Thoracic aorta (tissue), 2 donors: Measurements from ENCODE around the gene UNC5A. TPM values are rescaled to one million over a fixed set of nuclear protein-coding genes. Genes with fewer than 3 reads are reported as not detected.
A peak's percentile ranks its signal among the peaks of the same experiment; 100 is the strongest.

Experiments
- ATAC-seq: fragments of 150-250 bp; one replicate; pipeline ENCODE4 v1.8.0; 2017; ENCODE audit warnings: low read depth; ENCODE audit not compliant: insufficient number of reproducible peaks, low FRiP score
- DNase-seq: peaks from one replicate; pipeline ENCODE4 v3.0.0-alpha.2; 2020; ENCODE audit warnings: low spot score
- H3K27ac ChIP-seq, 2 donors: fragments of 200-600 bp; sonication (generic); 1 replicate in 1 of 2; 2 replicates in 1 of 2; pipeline ENCODE4 v1.5.1; 2016; ENCODE audit warnings: mild to moderate bottlenecking in 2 of 2, moderate library complexity in 2 of 2
- H3K27me3 ChIP-seq: fragments of 200-600 bp; sonication (generic); replicated peaks from 2 replicates; pipeline ENCODE4 v1.6.0; 2016; ENCODE audit warnings: mild to moderate bottlenecking; ENCODE audit not compliant: insufficient read depth
- H3K36me3 ChIP-seq: fragments of 200-600 bp; sonication (generic); one replicate; pipeline ENCODE4 v1.5.1; 2016
- H3K4me1 ChIP-seq, 2 donors: fragments of 200-600 bp; sonication (generic); 1 replicate in 1 of 2; 2 replicates in 1 of 2; pipeline versions ENCODE4 v1.5.1 to v1.6.0; 2016; ENCODE audit warnings: low read depth in 2 of 2, mild to moderate bottlenecking in 1 of 2; ENCODE audit not compliant: control insufficient read depth in 1 of 2
- H3K4me3 ChIP-seq: fragments of 200-600 bp; sonication (generic); 2 replicates; pipeline ENCODE4 v1.5.1; 2016; ENCODE audit warnings: mild to moderate bottlenecking
- H3K9me3 ChIP-seq: fragments of 200-600 bp; sonication (generic); 2 replicates; pipeline ENCODE4 v1.5.1; 2016
- CTCF ChIP-seq: fragments of 200-600 bp; sonication (generic); IDR thresholded peaks from one replicate; pipeline ENCODE4 v1.5.1; 2019; ENCODE audit warnings: antibody characterized with exemption
- total RNA-seq, 2 donors: library from RNA; depleted of rRNA; stranded (reverse); fragments of >200 nt; gene quantifications; one replicate each; pipeline versions ENCODE4 v1.1.0 to v1.2.3, GENCODE V29; 2016

The UNC5A gene
- total RNA-seq, 2 donors from 2014 or later = not detected

GRCh38 chr5:176816043-176816745, 5.8 kb downstream of the UNC5A start:
- Histone ChIP-seq H3K36me3 (no peaks in the 10 kb centered on the region), H3K27ac (no peak overlapping the region), H3K4me3 (no peak overlapping the region), H3K27me3 (peaks cover 3% of the 10 kb centered on the region), H3K9me3 (no peaks in the 10 kb centered on the region), H3K4me1 (peaks cover 4 to 14% of the 10 kb centered on the region in 2 donors)
- no peak for TF ChIP-seq CTCF
- no peak for DNase-seq
- no peak for ATAC-seq

GRCh38 chr5:176816791-176817347, 6.5 kb downstream of the UNC5A start:
- ATAC-seq = no peak
- Histone ChIP-seq H3K27me3 (peaks cover 3% of the 10 kb centered on the region), H3K9me3 (no peaks in the 10 kb centered on the region), H3K27ac (no peak overlapping the region), H3K4me1 (peaks cover 4 to 9% of the 10 kb centered on the region in 2 donors), H3K4me3 (no peak overlapping the region), H3K36me3 (no peaks in the 10 kb centered on the region)
- DNase-seq = no peak
- TF ChIP-seq CTCF = no peak

GRCh38 chr5:176817369-176817840, 7.0 kb downstream of the UNC5A start:
- Histone ChIP-seq H3K4me1 (peaks cover 4 to 9% of the 10 kb centered on the region in 2 donors), H3K27me3 (peaks cover 3% of the 10 kb centered on the region), H3K4me3 (peak overlapping the region; percentile 63)

GRCh38 chr5:176817841-176818377, 7.5 kb downstream of the UNC5A start:
- no peaks in the 10 kb centered on the region for H3K9me3 ChIP-seq
- peaks cover 4 to 9% of the 10 kb centered on the region in 2 donors for H3K4me1 ChIP-seq
- no peaks in the 10 kb centered on the region for H3K36me3 ChIP-seq
- no peak for ATAC-seq
- TF ChIP-seq CTCF = no peak
- H3K4me3 ChIP-seq = peak overlapping the region; percentile 63
- no peak overlapping the region for H3K27ac ChIP-seq
- DNase-seq = no peak
- H3K27me3 ChIP-seq = peaks cover 3% of the 10 kb centered on the region

More at GRCh38 chr5:176817369-176817840, 7.0 kb downstream of the UNC5A start:
- DNase-seq = no peak
- H3K27ac ChIP-seq = no peak overlapping the region
- ATAC-seq = no peak
- no peak for TF ChIP-seq CTCF
- H3K9me3 ChIP-seq = no peaks in the 10 kb centered on the region
- no peaks in the 10 kb centered on the region for H3K36me3 ChIP-seq

GRCh38 chr5:176818391-176819098, 8.2 kb downstream of the UNC5A start:
- Histone ChIP-seq H3K4me3 (peak overlapping the region; percentile 63), H3K4me1 (peaks cover 4 to 9% of the 10 kb centered on the region in 2 donors), H3K27ac (no peak overlapping the region), H3K9me3 (no peaks in the 10 kb centered on the region), H3K27me3 (peaks cover 3% of the 10 kb centered on the region), H3K36me3 (no peaks in the 10 kb centered on the region)
- no peak for TF ChIP-seq CTCF
- DNase-seq (no peak), ATAC-seq (no peak)
